Measurements from ENCODE around the gene HPS5.
"Not testable (repeated sequence)": the region's sequence is repeated elsewhere in the genome, so short reads cannot be mapped to it uniquely, and the experiment has no call there.

HPS5 gene, protein sequence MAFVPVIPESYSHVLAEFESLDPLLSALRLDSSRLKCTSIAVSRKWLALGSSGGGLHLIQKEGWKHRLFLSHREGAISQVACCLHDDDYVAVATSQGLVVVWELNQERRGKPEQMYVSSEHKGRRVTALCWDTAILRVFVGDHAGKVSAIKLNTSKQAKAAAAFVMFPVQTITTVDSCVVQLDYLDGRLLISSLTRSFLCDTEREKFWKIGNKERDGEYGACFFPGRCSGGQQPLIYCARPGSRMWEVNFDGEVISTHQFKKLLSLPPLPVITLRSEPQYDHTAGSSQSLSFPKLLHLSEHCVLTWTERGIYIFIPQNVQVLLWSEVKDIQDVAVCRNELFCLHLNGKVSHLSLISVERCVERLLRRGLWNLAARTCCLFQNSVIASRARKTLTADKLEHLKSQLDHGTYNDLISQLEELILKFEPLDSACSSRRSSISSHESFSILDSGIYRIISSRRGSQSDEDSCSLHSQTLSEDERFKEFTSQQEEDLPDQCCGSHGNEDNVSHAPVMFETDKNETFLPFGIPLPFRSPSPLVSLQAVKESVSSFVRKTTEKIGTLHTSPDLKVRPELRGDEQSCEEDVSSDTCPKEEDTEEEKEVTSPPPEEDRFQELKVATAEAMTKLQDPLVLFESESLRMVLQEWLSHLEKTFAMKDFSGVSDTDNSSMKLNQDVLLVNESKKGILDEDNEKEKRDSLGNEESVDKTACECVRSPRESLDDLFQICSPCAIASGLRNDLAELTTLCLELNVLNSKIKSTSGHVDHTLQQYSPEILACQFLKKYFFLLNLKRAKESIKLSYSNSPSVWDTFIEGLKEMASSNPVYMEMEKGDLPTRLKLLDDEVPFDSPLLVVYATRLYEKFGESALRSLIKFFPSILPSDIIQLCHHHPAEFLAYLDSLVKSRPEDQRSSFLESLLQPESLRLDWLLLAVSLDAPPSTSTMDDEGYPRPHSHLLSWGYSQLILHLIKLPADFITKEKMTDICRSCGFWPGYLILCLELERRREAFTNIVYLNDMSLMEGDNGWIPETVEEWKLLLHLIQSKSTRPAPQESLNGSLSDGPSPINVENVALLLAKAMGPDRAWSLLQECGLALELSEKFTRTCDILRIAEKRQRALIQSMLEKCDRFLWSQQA

GRCh38 chr11:18321969-18322711 lies at the start of gene HPS5, which contains the start of gene GTF2H1:
Gene HPS5, minus strand, starts transcription at chr11:18322140. Its CDS starts 4,282 bp downstream, at chr11:18317858.
Gene GTF2H1, plus strand, starts transcription at chr11:18322567. Its CDS starts 10,508 bp downstream, at chr11:18333075.
- DNase-seq (ENCODE audit: low read depth): peak; percentile 91

- no peak for DNase-seq (ENCODE audit: low read depth)
Observed at GRCh38 chr11:18371279-18371678, 49.3 kb upstream of the HPS5 start.

DNA sequence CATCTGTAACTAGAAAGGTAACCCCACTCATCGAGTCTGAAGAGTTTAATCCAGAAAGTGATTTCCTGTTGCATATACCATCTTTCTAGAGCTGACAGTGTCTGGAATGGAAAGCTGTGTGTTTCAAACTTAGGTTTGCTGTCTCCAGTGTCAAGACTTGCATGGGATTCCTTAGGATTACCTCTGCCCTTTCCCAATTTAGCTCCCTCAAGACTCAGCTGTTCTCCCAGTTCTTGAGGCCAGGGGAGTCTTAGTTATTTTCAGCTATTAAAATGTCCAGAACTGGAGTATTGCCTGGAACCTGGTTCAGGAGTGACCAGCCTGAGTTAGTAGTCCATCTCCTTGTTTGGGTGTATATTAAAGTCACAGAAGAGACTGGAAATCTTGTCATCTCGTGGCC lies 47.5 kb upstream of the HPS5 start:
- no peak for DNase-seq (ENCODE audit: low read depth)

DNA sequence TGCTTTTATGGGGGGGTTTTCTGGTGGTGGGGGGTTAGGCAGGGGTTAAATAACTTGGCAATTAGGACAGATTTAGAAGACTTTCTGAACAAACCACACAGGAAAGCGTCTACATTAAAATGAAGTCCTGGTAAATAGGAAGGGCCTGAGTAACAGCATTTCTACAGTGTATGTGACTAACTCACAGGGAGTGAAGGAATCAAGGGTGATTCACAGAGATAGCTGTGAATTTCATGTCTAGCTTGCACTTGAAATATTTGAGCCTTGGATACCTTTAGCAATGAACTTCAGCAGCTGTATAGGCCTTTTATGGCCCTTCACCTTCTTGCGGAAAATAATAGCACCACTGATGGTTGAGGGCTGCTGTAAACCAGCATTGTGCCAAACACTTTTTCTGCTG lies 46.3 kb upstream of the HPS5 start:
- DNase-seq (ENCODE audit: low read depth): no peak

DNA sequence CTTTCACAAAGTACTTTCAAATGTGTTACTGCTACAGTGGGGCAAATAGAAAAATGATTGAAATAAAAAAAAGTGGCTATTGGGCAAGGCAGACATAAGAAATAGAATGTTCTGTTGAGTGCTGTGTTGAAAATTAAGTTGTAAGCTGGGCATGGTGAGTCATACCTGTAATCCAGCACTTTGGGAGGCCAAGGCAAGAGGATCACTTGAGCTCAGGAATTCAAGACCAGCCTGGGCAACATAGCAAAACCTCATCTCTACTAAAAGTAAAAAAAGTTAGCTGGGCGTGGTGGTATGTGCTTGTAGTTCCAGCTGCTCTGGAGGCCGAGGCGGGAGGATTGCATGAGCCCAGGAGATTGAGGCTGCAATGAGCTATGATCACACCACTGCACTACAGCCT lies 45.5 kb upstream of the HPS5 start:
- DNase-seq (ENCODE audit: low read depth): no peak

DNA sequence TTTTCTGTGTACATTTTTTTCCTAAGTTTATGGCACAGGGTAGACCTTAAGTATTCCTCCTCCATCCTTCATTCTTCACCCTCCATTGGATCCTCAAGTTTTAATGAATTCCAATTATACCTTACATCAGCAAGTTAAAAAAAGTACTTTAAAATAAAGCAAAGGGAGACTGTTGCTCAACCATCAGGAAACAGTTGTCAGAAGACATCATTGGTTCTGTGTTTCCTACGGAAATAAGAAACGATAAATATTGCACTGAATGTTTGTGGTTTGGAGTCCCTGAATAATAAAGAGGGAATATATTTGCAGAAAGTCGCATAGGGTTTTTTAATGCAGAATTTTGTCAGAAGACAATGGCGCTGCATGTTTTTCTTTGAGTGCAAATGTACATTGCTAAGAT lies 44.3 kb upstream of the HPS5 start:
- no peak for DNase-seq (ENCODE audit: low read depth)

DNA sequence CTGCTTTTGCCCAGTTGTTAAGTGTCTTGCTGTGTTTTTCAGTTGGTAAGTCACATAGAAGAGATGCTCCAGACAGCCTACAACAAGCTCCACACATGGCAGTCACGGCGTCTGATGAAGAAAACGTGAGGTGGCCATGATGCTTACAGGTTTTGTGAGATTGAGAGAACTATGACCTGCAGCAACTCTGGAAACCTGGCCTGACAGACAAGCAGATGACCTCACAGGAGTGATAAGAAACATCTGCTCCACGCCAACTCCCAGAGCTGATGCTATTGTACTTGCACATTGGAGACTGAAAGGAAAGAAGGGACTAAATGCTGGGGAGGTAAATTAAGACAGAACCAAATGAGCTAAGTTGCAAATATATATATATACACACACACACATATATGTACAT lies 43.8 kb upstream of the HPS5 start:
- DNase-seq (ENCODE audit: low read depth): no peak

- DNase-seq (ENCODE audit: low read depth): no peak
Observed at GRCh38 chr11:18364495-18365073, 42.6 kb upstream of the HPS5 start.

- DNase-seq (ENCODE audit: low read depth): no peak
Observed at GRCh38 chr11:18361154-18361553, 39.2 kb upstream of the HPS5 start.

- DNase-seq (ENCODE audit: low read depth): no peak
Observed at GRCh38 chr11:18358646-18359045, 36.7 kb upstream of the HPS5 start.

DNA sequence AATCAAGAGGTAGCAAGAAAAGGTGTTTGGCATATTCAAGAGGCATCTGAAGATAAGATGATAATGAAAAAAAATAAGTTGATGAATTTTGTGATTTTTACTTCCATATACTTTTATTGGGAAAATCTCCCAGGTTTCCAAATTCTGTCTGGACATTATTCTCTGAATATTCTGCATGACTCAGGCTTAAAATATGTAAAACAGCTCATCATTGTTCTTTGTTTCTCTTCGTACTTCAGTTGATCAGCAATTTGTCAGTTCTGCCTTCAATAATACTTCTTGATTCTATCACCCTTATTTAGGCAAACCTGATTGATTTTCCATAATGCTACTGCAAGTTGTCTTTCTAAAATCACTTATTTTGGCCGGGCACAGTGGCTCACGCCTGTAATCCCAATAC lies 30.6 kb upstream of the HPS5 start:
- DNase-seq (ENCODE audit: low read depth): no peak

DNA sequence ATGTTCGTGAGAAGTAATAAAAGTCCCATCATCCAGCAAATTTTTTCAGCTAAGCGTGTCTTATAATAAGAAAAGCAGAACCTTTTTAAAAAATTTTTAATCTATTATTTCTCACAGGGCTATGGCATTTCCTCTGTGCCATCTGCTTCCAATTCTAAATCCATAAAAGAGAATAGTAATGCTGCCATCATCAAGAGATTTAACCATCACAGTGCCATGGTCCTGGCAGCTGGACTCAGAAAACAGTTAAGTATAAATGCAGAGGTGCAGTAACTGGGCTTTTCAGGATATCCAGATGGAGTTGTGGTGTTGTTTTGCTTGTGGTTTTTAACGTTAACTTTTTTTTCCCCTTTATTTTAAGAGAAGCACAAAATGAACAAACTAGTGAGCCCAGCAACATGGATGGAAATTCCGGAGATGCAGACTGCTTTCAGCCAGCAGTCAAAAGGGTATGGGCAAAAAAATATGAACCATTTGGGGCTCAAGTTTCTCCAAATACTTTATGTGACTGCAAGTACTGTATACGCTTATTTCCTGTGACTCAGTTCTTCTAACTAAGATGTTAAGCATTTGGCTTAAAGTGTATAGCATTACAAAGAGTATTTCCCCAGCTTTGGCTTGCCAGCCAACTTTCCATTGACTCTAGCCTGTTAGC lies 25.7 kb upstream of the HPS5 start:
- no peak for DNase-seq (ENCODE audit: low read depth)

DNA sequence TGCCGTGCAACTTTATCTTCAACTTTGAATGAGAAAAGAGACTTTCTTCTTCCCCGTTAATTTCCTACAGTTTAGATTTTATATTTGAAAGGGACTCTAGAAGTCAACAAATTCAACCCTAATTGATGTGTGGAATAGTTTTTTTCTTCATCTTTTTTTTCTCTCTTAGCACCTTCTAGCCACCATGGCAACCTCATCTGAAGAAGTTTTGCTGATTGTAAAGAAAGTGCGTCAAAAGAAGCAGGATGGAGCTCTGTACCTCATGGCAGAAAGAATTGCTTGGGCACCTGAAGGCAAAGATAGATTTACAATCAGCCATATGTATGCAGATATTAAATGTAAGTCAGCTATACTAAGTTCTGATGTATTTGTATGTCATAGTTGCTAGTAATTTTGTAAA lies 11.0 kb upstream of the HPS5 start:
- DNase-seq (ENCODE audit: low read depth): no peak

GRCh38 chr11:18332302-18332701 lies 10.4 kb upstream of the HPS5 start:
- no peak for DNase-seq (ENCODE audit: low read depth)

DNA sequence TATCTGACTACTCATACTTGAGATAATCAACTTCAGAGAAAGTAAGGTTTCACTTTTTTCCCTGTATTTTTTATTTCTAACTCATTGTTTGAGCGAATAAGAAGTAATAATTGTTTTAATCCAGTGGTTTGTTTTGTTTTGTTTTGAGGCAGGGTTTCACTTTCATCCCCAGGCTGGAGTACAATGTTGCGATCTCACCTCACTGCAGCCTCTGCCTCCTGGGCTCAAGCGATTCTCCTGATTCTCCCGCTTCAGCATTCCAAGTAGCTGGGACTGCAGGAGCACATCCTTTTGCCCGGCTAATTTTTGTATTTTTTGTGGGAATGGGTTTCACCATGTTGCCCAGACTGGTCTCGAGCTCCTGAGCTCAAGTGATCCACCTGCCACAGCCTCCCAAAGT lies 9.0 kb upstream of the HPS5 start:
- DNase-seq (ENCODE audit: low read depth): no peak

GRCh38 chr11:18329196-18329870 lies 7.4 kb upstream of the HPS5 start:
- DNase-seq (ENCODE audit: low read depth): no peak

GRCh38 chr11:18324381-18324780 lies 2.4 kb upstream of the HPS5 start:
- no peak for DNase-seq (ENCODE audit: low read depth)

- DNase-seq (ENCODE audit: low read depth): not testable (repeated sequence)
Observed at GRCh38 chr11:18323881-18324280, 1.9 kb upstream of the HPS5 start.

DNA sequence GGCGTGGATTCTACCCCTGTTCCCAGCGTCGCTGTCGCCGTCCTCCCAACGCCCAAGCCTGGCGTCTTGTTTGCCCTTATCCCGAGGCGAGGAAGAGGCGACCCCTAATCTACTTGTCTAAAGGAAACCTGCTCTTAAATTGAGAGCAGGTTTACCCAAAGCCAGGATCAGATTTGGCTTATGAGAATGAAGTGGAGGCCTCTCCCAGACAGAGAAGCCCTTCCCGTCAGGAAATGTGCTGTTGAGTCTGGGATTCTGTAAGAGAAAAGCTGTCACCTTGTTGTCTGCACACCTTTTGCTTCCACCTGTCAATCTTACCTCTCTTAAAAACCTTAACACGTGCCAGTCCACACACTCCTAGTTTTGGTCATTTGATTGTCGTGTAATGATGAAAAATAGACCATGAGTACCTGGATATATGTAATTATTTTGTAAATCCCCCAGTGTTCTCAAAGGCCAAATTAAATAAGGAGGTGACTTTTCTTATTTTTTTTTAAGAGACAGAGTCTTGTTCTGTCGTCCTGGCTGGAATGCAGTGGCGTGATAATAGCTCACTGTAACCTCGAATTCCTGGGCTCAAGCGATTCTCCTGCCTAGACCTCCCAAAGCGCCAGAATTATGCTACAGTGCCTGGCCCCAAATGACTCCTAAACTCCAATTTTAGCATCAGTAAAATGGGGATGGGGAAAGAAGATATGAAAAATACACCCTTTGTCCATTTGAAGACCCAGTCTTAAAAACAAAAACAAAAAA lies 1.1 kb upstream of the HPS5 start:
- DNase-seq (ENCODE audit: low read depth): no peak

DNA sequence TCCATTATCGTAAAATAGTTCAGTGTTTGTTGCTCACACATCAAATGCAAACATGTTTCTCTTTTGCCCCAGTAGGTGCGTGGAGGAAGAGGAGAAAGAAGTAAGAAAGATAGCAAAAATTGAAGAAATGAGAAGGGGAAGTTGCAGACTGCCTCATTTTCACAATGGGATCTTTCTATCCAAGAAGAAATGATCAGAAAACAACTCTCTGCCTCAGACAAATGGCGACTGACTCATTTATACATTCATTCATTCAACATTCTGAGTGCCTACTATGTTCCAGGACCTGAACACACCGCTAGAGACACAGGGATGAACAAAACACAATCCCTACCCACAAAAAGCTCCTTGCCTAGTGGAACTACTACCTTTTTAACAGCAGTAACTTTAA lies 367 bp downstream of the HPS5 start:
- no peak for DNase-seq (ENCODE audit: low read depth)
